ENCODE results near the gene AGAP1. TPM values are rescaled to one million over a fixed set of nuclear protein-coding genes. Genes with fewer than 3 reads are reported as not detected.

AGAP1 gene
- polyA plus RNA-seq, 1 donor from 2014 or later = 17.4 TPM

DNA sequence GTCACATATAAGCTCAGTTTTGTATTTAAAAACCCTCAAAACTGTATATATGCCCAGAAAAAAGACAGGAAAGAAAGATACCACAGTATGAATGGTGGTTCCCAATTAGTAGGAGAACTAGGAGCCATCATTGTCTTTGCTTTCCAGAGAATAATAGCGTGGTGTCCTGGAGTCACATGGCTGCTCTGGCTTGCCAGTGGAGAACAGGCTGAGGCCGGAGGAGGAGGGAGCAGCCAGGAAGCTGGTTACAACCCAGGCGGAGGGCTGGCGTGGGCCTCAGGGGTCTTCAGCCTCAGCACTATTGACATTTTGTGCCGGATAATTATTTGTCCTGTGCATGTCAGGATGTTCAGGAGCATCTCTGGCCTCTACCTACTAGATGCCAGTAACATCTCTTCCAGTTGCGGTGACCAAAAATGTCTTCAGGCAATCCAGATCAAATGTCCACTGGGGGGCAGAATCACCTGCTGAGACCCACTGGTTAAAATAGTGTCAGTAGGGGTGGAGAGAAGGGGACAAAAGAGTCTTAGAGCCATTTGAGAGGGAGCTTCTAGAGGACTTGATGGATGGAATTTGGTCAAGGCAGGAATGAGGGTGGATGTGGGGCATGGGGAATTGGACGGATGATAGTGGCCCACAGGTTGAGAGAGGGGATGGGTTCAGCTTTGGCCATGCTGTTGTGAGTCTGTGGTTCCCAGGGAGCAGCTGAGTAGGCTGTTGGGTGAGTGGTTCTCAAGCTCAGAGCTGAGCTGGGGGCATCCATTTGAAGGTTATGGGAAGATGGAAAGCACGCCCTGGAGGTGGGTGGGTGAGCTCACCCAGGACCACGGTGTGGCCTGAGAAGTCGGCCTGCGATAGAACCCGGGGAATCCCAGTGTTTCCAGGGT lies 144.9 kb downstream of the AGAP1 start:
- no peaks in the 10 kb centered on the region for H3K9me2 ChIP-seq (ENCODE audit: insufficient read depth, low read length)
- H4K20me1 ChIP-seq (ENCODE audit: insufficient read depth) = no peaks in the 10 kb centered on the region
- no peak overlapping the region for H3K4me2 ChIP-seq (ENCODE audit: low read length)
- H3K9ac ChIP-seq (ENCODE audit: low read length) = no peak overlapping the region
- H3K27ac ChIP-seq (ENCODE audit: low read length) = no peak overlapping the region
- H3F3A ChIP-seq (ENCODE audit: insufficient read depth, low read length, poor library complexity, severe bottlenecking) = no peaks in the 10 kb centered on the region
- H3K4me3 ChIP-seq (ENCODE audit: low read length) = no peak overlapping the region
- H2AFZ ChIP-seq (ENCODE audit: low read depth, low read length) = no peak overlapping the region
- H3K36me3 ChIP-seq (ENCODE audit: insufficient read depth, low read length) = no peaks in the 10 kb centered on the region
- no peaks in the 10 kb centered on the region for H3K9me3 ChIP-seq (ENCODE audit: low read length)
- peaks cover 5% of the 10 kb centered on the region for H3K79me2 ChIP-seq (replicated peaks; ENCODE audit: insufficient read depth, low read length)
- no peak for TF ChIP-seq EP300 (conservative IDR thresholded peaks at IDR 0.05; ENCODE audit: poor library complexity, severe bottlenecking)
- TF ChIP-seq RAD21 (conservative IDR thresholded peaks at IDR 0.05) = no peak
- TF ChIP-seq MXI1 (conservative IDR thresholded peaks at IDR 0.05; ENCODE audit: poor library complexity, severe bottlenecking) = no peak
- TF ChIP-seq TAF1 (IDR thresholded peaks at IDR 0.05; ENCODE audit: low read depth) = no peak
- TF ChIP-seq EZH2 (IDR thresholded peaks at IDR 0.05; ENCODE audit: borderline replicate concordance, insufficient read depth, low read length, poor library complexity, severe bottlenecking) = no peak
- no peak for TF ChIP-seq SMC3 (conservative IDR thresholded peaks at IDR 0.05; ENCODE audit: poor library complexity)
- TF ChIP-seq POLR2AphosphoS5 (IDR thresholded peaks at IDR 0.05) = no peak
- TF ChIP-seq, protein P1, sequence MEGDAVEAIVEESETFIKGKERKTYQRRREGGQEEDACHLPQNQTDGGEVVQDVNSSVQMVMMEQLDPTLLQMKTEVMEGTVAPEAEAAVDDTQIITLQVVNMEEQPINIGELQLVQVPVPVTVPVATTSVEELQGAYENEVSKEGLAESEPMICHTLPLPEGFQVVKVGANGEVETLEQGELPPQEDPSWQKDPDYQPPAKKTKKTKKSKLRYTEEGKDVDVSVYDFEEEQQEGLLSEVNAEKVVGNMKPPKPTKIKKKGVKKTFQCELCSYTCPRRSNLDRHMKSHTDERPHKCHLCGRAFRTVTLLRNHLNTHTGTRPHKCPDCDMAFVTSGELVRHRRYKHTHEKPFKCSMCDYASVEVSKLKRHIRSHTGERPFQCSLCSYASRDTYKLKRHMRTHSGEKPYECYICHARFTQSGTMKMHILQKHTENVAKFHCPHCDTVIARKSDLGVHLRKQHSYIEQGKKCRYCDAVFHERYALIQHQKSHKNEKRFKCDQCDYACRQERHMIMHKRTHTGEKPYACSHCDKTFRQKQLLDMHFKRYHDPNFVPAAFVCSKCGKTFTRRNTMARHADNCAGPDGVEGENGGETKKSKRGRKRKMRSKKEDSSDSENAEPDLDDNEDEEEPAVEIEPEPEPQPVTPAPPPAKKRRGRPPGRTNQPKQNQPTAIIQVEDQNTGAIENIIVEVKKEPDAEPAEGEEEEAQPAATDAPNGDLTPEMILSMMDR (IDR thresholded peaks at IDR 0.05; ENCODE audit: poor library complexity, severe bottlenecking) = no peak
- TF ChIP-seq, protein P2, sequence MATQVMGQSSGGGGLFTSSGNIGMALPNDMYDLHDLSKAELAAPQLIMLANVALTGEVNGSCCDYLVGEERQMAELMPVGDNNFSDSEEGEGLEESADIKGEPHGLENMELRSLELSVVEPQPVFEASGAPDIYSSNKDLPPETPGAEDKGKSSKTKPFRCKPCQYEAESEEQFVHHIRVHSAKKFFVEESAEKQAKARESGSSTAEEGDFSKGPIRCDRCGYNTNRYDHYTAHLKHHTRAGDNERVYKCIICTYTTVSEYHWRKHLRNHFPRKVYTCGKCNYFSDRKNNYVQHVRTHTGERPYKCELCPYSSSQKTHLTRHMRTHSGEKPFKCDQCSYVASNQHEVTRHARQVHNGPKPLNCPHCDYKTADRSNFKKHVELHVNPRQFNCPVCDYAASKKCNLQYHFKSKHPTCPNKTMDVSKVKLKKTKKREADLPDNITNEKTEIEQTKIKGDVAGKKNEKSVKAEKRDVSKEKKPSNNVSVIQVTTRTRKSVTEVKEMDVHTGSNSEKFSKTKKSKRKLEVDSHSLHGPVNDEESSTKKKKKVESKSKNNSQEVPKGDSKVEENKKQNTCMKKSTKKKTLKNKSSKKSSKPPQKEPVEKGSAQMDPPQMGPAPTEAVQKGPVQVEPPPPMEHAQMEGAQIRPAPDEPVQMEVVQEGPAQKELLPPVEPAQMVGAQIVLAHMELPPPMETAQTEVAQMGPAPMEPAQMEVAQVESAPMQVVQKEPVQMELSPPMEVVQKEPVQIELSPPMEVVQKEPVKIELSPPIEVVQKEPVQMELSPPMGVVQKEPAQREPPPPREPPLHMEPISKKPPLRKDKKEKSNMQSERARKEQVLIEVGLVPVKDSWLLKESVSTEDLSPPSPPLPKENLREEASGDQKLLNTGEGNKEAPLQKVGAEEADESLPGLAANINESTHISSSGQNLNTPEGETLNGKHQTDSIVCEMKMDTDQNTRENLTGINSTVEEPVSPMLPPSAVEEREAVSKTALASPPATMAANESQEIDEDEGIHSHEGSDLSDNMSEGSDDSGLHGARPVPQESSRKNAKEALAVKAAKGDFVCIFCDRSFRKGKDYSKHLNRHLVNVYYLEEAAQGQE (IDR thresholded peaks at IDR 0.05; ENCODE audit: borderline replicate concordance) = no peak
- peaks cover 9% of the 10 kb centered on the region for H3K27me3 ChIP-seq (ENCODE audit: insufficient read depth, low read depth, low read length)

DNA sequence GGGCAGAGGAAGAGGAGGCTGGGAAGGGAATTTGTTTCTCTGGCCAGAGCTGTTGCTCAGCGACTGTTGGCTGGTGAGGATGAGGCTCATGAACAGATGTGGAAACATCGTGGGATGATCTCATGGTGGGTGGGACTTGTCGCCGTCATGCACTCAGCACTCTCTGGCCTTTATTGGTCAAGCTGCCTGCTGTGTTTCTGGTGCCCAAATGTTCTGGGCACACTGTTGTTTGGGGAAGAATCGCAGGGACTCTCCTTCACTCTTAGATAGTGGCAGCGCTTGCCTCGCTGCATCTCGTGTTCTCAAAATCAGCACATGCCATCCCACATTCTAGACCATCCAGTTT lies 145.6 kb downstream of the AGAP1 start:
- no peak overlapping the region for H3K4me2 ChIP-seq (ENCODE audit: low read length)
- no peaks in the 10 kb centered on the region for H3K9me3 ChIP-seq (ENCODE audit: low read length)

More for the DNA sequence above, 145.6 kb downstream of the AGAP1 start:
- Histone ChIP-seq H2AFZ (ENCODE audit: low read depth, low read length) (no peak overlapping the region), H4K20me1 (ENCODE audit: insufficient read depth) (no peaks in the 10 kb centered on the region), H3K27ac (ENCODE audit: low read length) (no peak overlapping the region), H3K79me2 (replicated peaks; ENCODE audit: insufficient read depth, low read length) (no peaks in the 10 kb centered on the region), H3K4me3 (ENCODE audit: low read length) (no peak overlapping the region), H3K9ac (ENCODE audit: low read length) (no peak overlapping the region), H3K36me3 (ENCODE audit: insufficient read depth, low read length) (no peaks in the 10 kb centered on the region), H3K9me2 (ENCODE audit: insufficient read depth, low read length) (no peaks in the 10 kb centered on the region), H3F3A (ENCODE audit: insufficient read depth, low read length, poor library complexity, severe bottlenecking) (no peaks in the 10 kb centered on the region), H3K27me3 (ENCODE audit: insufficient read depth, low read depth, low read length) (peaks cover 5% of the 10 kb centered on the region)
- TF ChIP-seq EP300 (conservative IDR thresholded peaks at IDR 0.05; ENCODE audit: poor library complexity, severe bottlenecking) = no peak
- no peak for TF ChIP-seq RAD21 (conservative IDR thresholded peaks at IDR 0.05)
- TF ChIP-seq, protein P1 (IDR thresholded peaks at IDR 0.05; ENCODE audit: poor library complexity, severe bottlenecking) = no peak
- TF ChIP-seq SMC3 (conservative IDR thresholded peaks at IDR 0.05; ENCODE audit: poor library complexity) = no peak

Measured in neural cell (in vitro differentiated cells).